ENCODE data around the gene STX5.
A peak's percentile ranks its signal among the peaks of the same experiment; 100 is the strongest.
"Not testable (repeated sequence)": the region's sequence is repeated elsewhere in the genome, so short reads cannot be mapped to it uniquely, and the experiment has no call there.

The STX5 gene

DNA sequence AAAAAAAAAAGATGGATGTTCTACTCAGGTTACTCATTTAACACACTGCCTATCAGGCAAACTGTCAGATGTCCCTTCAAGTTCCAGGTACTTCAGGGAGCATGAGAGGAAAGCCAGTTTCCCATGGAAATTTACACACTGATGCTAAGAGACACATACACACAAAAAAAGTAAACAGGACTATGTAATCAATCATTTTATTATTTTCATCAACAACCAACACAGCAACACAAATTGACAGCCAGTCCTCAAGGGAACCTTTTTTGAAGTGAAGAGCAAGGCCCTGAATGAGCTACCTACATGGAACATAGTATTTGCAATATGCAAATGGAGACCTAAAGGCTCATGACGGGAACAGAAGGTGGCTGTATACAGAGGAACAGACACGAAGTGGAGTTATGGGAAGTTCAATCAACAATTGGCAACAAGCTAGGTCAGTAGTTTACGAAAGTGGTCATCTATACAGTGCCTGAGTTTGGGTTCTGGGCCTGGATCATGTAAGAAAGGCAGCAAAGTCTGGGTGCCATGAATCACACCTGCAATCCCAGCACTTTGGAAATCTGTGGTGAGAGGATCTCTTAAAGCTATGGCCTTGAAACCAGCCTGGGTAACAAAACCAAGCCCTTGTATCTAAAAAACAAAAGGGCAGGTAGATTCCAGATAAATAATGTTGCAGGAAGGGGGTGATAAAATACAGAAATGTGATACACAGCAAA, 20.1 kb upstream of the STX5 start:
- H3K4me3 ChIP-seq (ENCODE audit: low read length), result no peak overlapping the region
- no peak for DNase-seq (ENCODE audit: low read depth)
- TF ChIP-seq, protein P1, sequence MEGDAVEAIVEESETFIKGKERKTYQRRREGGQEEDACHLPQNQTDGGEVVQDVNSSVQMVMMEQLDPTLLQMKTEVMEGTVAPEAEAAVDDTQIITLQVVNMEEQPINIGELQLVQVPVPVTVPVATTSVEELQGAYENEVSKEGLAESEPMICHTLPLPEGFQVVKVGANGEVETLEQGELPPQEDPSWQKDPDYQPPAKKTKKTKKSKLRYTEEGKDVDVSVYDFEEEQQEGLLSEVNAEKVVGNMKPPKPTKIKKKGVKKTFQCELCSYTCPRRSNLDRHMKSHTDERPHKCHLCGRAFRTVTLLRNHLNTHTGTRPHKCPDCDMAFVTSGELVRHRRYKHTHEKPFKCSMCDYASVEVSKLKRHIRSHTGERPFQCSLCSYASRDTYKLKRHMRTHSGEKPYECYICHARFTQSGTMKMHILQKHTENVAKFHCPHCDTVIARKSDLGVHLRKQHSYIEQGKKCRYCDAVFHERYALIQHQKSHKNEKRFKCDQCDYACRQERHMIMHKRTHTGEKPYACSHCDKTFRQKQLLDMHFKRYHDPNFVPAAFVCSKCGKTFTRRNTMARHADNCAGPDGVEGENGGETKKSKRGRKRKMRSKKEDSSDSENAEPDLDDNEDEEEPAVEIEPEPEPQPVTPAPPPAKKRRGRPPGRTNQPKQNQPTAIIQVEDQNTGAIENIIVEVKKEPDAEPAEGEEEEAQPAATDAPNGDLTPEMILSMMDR (conservative IDR thresholded peaks at IDR 0.05; ENCODE audit: low read depth, low read length), result no peak

DNA sequence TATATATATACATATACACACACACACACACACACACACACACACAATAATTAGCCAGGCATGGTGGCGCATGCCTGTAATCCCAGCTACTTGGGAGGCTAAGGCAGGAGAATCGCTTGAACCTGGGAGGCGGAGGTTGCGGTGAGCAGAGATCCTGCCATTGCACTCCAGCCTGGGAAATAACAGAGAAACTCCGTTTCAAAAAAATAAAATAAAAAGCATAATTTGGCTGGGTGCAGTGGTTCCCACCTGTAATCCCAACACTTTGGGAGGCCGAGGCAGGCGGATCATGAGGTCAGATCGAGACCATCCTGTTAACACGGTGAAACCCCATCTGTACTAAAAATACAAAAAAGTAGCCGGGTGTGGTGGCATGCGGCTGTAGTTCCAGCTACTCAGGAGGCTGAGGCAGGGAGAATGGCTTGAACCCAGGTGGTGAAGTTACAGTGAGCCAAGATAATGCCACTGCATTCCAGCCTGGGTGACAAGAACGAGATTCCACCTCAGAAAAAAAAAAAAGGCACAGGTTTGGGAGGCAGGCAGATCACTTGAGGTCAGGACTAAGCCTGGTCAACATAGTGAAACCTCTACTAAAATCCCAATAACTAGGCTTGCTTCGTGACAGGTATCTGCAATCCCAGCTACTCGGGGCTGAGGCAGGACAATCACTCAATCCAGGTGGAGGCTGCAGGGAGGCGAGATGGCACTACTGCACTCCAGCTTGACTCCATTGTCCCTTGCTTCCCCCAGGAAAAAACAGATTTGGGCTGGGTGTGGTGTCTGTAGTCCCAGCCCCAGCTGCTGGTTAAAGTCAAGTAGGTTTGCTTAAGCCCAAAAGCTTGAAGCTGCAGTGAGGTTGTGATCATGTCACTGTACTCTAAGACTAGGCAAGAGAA, 19.3 kb upstream of the STX5 start:
- no peak overlapping the region for H3K4me3 ChIP-seq (ENCODE audit: low read length)
- DNase-seq (ENCODE audit: low read depth), result no peak
- TF ChIP-seq, protein P1 (conservative IDR thresholded peaks at IDR 0.05; ENCODE audit: low read depth, low read length), result no peak

DNA sequence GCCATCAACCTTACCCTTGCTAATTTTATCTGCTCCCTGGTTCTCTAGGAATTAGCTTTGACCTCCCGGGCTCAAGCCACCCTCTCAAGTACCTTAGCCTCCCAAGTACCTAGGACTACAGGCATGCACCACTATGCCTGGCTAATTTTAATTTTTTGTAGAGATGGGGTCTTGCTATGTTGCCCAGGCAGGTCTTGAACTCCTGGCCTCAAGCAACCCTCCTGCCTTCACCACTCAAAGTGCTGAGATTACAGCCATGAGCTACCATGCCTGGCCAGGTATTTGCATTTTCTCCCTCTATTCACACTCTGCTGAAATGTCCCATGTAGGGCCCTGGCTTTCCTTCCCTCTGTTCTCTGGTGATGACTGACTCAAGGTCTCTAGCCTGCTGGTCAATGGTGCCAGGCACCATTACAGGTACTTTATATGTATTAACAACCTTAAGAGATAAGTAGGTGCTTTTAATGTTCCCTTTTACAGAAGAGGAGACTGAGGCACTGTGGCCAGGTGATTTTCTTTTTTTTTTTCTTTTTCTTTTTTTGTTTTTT, 16.0 kb upstream of the STX5 start:
- DNase-seq (ENCODE audit: low read depth), result no peak
- TF ChIP-seq, protein P1 (conservative IDR thresholded peaks at IDR 0.05; ENCODE audit: low read depth, low read length), result no peak
- H3K4me3 ChIP-seq (ENCODE audit: low read length), result no peak overlapping the region

DNA sequence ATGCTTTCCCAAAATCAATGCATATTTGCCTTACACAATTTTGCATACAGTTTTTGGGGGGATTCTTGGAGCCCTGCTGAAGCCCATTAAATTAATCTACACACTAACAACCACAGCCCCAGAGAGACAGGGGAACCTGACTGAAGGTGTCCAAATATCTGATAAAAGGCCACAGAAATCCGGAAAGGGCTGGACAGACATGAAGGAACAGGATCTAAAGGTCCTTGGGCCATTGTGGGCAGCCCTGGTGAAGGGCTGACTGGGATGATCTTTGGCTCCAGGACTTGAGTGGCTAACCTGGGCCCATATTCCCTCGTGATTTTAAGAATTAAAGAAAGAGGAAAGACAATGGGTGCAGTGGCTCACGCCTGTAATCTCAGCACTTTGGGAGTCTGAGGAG, 14.3 kb upstream of the STX5 start:
- H3K4me3 ChIP-seq (ENCODE audit: low read length), result no peak overlapping the region
- TF ChIP-seq, protein P1 (conservative IDR thresholded peaks at IDR 0.05; ENCODE audit: low read depth, low read length), result no peak
- DNase-seq (ENCODE audit: low read depth), result no peak

DNA sequence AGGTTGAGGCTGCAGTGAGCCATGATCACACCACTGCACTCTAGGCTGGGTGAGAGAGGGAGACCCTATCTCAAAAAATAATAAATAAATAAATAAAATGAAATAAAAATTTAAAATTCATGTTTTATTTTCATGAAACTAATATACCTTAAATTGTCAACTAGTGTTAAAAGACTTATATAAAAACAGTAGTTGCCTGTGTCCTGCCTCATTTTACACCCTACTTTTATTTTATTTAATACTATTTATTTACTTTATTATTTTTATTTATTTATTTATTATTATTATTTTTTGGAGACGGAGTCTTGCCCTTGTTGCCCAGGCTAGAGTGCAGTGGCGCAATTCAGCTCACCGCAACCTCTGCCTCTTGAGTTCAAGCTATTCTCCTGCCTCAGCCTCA, 12.3 kb upstream of the STX5 start:
- no peak overlapping the region for H3K4me3 ChIP-seq (ENCODE audit: low read length)

DNA sequence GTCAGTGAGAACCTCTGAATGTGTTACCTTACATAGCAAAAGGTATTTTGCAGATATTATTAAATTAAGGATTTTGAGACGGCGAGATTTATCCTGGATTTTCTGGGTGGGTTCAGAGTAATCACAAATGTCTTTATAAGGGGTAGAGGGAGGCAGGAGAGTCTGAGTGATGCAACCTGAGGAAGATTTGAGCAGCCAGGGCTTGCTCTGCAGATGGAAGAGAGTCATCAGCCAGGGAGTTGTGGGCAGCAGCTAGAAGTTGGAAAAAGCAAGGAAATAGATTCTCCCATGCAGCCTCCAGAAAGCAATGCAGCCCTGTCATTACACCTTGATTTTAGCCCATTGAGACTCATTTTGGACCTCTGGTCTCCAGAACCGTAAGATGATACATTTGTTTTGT, 11.6 kb upstream of the STX5 start:
- no peak overlapping the region for H3K4me3 ChIP-seq (ENCODE audit: low read length)
- no peak for DNase-seq (ENCODE audit: low read depth)
- TF ChIP-seq, protein P1 (conservative IDR thresholded peaks at IDR 0.05; ENCODE audit: low read depth, low read length), result no peak

More for the DNA sequence above, 12.3 kb upstream of the STX5 start:
- DNase-seq (ENCODE audit: low read depth), result no peak
- TF ChIP-seq, protein P1 (conservative IDR thresholded peaks at IDR 0.05; ENCODE audit: low read depth, low read length), result no peak

DNA sequence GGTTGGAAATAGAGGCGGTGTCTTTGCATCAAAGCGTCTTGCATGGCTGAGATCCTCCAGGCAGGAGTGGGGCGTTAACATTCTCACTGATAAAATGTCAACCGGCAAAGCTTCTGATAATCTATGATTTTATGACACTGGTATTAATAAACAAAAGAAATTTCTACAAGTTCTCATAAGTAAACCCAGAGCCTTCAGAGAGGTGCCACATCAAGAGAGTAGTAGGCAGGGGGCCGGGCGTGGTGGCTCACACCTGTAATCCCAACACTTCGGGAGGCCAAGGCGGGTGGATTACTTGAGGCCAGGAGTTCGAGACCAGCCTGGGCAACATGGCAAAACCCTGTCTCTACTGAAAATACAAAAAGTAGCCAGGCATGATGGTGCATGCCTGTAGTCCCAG, 11.0 kb upstream of the STX5 start:
- DNase-seq (ENCODE audit: low read depth), result not testable (repeated sequence)
- peak overlapping the region; percentile 50 for H3K4me3 ChIP-seq (ENCODE audit: low read length)
